Umbilical cord (tissue), 2 donors: ENCODE results near the gene SENP7. TPM values are rescaled to one million over a fixed set of nuclear protein-coding genes. Genes with fewer than 3 reads are reported as not detected.
"Not testable (repeated sequence)": the region's sequence is repeated elsewhere in the genome, so short reads cannot be mapped to it uniquely, and the experiment has no call there.

Experiments
- DNase-seq: peaks from one replicate; pipeline ENCODE4 v3.0.0-alpha.2; 2015; ENCODE audit warnings: low spot score
- total RNA-seq: library from RNA; depleted of rRNA; stranded (reverse); fragments of >200 nt; gene quantifications from one replicate; pipeline ENCODE4 v1.2.3, GENCODE V29; 2014; ENCODE audit warnings: low replicate concordance; ENCODE audit not compliant: insufficient read depth

The SENP7 gene
- total RNA-seq, 1 donor from 2014 or later = 34.7 TPM

- DNase-seq = no peak
These were observed 54.6 kb downstream of the SENP7 start for GRCh38 chr3:101458387-101458786.

- DNase-seq = no peak
These were observed 58.4 kb downstream of the SENP7 start for GRCh38 chr3:101454629-101455028.

- DNase-seq = no peak
These were observed 59.1 kb downstream of the SENP7 start for GRCh38 chr3:101453961-101454360.

- DNase-seq = not testable (repeated sequence)
These were observed 74.4 kb downstream of the SENP7 start for GRCh38 chr3:101438641-101439040.

GRCh38 chr3:101433652-101434051 is 79.4 kb downstream of the SENP7 start:
- DNase-seq = no peak

- no peak for DNase-seq
These were observed 88.8 kb downstream of the SENP7 start for GRCh38 chr3:101423984-101424888.

- no peak for DNase-seq
These were observed 94.2 kb downstream of the SENP7 start for GRCh38 chr3:101418851-101419250.

- no peak for DNase-seq
These were observed 98.9 kb downstream of the SENP7 start for GRCh38 chr3:101414121-101414520.

- DNase-seq = no peak
These were observed 99.4 kb downstream of the SENP7 start for GRCh38 chr3:101413656-101414055.

GRCh38 chr3:101391413-101391950 is 121.5 kb downstream of the SENP7 start:
- DNase-seq = no peak

GRCh38 chr3:101388706-101389105 is 124.3 kb downstream of the SENP7 start:
- no peak for DNase-seq

- DNase-seq = no peak
These were observed 125.7 kb downstream of the SENP7 start for GRCh38 chr3:101387351-101387750.

GRCh38 chr3:101384426-101384825 is 128.6 kb downstream of the SENP7 start:
- DNase-seq = no peak

GRCh38 chr3:101383656-101384055 is 129.4 kb downstream of the SENP7 start:
- DNase-seq = no peak

GRCh38 chr3:101383156-101383575 is 129.8 kb downstream of the SENP7 start:
- peak; percentile 58 for DNase-seq

GRCh38 chr3:101381809-101382208 is 131.2 kb downstream of the SENP7 start:
- peak; percentile 11 for DNase-seq

- DNase-seq = no peak
These were observed 133.2 kb downstream of the SENP7 start for GRCh38 chr3:101379658-101380376.

GRCh38 chr3:101377796-101378195 is 135.2 kb downstream of the SENP7 start:
- no peak for DNase-seq

GRCh38 chr3:101377209-101377608 is 135.8 kb downstream of the SENP7 start:
- DNase-seq = no peak

GRCh38 chr3:101375586-101375985 is 137.4 kb downstream of the SENP7 start:
- DNase-seq = no peak

GRCh38 chr3:101362406-101362805 is 150.6 kb downstream of the SENP7 start:
- no peak for DNase-seq

GRCh38 chr3:101351829-101352228 is 161.2 kb downstream of the SENP7 start:
- DNase-seq = no peak
